ACHN (cell line): ENCODE data around the gene ENDOU.

Experiments
- DNase-seq: peaks from one replicate; pipeline ENCODE4 v3.0.0-alpha.2; 2015
- in situ Hi-C: cut with HindIII; loops from 2 replicates; pipeline ENCODE4 v1.10.0; 2017; ENCODE audit warnings: low sequenced_read_pairs, low pct_ligation_motif_present, low pct_unique_long_range_greater_than_20kb

Gene ENDOU

DNA sequence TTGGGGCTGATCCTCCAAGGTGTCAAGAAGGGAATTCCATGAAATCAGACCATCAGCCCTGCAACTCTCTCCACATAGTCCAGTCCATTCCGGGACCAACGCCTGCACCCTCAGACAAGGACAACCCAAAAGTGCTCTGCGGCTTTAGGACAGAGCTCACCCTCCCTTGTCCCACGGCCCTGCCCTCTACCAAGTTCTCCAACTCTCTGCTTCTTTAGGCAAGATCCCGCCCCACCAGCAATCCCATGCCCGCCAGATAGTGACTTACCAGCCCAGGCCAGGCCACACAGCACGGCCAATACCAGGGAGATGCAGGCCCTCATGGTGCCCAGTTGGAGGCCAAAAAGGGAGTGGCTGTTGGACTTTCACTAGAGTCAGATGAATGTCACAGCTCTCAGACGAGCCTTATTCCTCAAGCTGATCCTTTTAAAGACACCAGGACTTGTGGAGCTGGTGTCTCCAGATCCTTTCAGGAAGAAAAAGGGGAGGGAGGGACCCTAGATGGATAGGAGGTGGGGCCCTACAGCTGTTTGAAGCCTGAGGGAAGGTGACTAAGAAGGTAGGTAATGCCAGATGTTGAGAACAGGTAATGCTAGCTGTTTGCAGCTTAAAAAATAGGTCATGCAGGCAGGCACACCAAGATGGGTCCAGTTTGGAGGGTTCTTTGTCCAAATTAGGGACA is at the start of gene ENDOU:
ENDOU (minus strand) TSS at position 400 of the 682 bp plus-strand sequence; CDS start at position 323, 77 bp downstream.
- in situ Hi-C loops = no loop called here

DNA sequence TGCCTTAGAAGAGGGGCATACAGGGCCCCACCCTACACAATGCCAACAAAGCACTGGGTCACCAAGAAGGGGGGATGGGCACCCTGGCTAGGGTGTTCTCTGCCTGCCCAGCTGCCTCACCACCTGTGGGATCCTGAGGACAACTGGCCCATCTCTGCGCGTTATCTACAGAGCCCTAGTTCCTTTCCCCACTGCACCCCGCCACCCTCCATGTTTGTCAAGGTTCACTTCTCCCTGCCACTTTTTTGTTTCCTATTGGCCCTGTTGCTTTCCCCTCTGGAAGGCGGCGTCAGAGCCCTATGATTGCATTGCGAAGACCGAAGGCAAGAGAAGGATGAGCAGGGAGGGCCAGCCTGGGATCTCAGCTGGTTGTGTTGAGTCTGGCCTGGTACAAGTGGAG is 49.4 kb upstream of the ENDOU start:
- in situ Hi-C loops = loop anchor here (10.0 kb wide), 1 partner anchor 60 kb away; no protein-coding TSS in a partner anchor

More for the DNA sequence above, at the start of gene ENDOU:
- DNase-seq = no peak

DNA sequence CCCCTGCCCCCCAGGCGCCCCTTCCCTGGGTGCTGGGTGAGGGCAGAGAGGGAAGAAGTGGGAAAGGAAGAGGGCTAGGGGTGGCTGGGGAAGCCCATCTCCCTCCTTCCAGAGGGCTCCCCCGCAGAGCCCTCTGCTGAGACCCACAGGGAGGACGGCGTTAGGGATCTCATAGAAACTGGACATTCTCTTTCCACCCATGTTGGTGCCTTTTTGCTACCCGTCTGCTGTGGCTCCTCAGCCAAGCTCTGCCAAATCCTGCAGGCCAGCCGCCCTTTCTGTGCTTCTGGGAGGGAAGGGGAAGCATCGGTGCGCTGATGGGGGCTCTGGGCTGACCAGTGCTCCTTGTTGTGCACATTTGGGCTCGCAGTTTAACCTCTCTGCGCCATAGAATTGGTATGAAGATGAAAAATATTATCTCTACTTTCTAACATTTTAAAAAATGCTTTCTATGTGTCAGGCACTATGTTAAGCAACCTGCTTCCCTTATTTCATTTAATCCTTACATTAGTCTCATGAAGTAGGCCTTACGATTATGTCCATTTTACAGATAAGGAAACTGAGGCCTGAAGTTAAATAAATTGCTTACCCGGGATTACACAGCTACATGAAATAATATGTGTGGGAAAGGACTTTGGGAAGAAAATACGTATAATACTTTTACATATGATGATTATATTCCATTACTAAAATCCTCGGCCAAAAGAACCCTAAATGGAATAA is 48.7 kb upstream of the ENDOU start:
- DNase-seq = no peak
- in situ Hi-C loops = loop anchor here (10.0 kb wide), 1 partner anchor 59 kb away; no protein-coding TSS in a partner anchor

More for the DNA sequence above, 49.4 kb upstream of the ENDOU start:
- DNase-seq = no peak

DNA sequence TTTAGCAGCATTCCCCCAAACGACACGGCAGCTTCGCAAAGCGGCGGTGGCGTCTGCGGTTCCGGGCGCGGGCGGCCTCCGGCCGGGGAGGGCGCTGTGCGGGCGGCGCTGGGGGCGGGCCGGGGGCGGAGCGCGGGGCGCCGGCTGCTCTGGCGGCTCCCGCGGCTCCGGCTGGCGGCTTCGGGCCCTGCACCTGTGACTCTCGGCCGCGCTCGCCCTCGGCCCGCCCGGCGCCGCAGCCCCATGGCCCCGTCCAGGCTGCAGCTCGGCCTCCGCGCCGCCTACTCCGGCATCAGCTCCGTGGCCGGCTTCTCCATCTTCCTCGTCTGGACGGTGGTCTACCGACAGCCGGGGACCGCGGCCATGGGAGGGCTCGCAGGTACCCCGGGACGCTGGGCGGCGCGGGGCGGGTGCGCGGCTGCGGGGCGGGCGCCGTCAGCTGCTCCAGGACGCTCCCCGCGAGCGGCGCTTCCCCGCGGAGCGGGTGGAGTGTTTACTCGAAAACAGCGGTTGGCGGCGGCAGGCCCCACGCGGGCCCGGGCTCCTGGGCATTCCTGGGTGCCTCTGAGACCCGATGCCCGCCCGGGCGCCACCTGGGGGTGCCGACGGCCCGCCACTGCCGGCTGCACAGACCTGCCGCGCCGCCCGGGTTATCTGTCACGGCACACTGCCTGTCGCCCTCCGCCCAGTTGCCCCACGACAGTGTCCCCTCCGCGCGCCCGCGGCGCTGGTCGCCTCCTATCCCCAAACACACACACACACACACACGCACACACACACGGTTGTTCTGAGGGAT is 48.0 kb upstream of the ENDOU start, which contains the start of gene SLC48A1:
SLC48A1 (plus strand) TSS at position 177 of the 796 bp plus-strand sequence; CDS start at position 244, 67 bp downstream.
- in situ Hi-C loops = loop anchor here (10.0 kb wide), 1 partner anchor 58 kb away; no protein-coding TSS in a partner anchor
- peak; percentile 81 for DNase-seq

DNA sequence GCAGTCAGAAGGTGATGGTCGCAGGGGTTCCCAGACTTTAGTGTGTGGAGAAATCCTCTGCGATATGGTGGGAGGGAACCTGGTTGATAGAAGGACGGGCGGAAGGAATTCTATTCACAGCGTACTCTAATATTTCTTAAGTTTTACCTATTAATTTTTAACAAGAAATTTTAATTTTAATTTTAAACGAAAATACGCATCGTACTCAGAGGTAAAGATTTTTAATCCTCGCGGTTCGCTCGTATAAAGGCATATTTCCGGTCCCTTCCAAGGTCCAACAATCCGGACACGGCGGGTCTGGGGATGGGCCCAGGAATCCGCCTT is 47.4 kb upstream of the ENDOU start:
- DNase-seq = no peak
- in situ Hi-C loops = loop anchor here (10.0 kb wide), 1 partner anchor 58 kb away; no protein-coding TSS in a partner anchor

GRCh38 chr12:47772094-47772660 is 46.9 kb upstream of the ENDOU start:
- in situ Hi-C loops = loop anchor here (10.0 kb wide), 1 partner anchor 57 kb away; no protein-coding TSS in a partner anchor
- no peak for DNase-seq

GRCh38 chr12:47771304-47771703 is 46.0 kb upstream of the ENDOU start:
- in situ Hi-C loops = loop anchor here (10.0 kb wide), 1 partner anchor 57 kb away; no protein-coding TSS in a partner anchor
- DNase-seq = no peak

DNA sequence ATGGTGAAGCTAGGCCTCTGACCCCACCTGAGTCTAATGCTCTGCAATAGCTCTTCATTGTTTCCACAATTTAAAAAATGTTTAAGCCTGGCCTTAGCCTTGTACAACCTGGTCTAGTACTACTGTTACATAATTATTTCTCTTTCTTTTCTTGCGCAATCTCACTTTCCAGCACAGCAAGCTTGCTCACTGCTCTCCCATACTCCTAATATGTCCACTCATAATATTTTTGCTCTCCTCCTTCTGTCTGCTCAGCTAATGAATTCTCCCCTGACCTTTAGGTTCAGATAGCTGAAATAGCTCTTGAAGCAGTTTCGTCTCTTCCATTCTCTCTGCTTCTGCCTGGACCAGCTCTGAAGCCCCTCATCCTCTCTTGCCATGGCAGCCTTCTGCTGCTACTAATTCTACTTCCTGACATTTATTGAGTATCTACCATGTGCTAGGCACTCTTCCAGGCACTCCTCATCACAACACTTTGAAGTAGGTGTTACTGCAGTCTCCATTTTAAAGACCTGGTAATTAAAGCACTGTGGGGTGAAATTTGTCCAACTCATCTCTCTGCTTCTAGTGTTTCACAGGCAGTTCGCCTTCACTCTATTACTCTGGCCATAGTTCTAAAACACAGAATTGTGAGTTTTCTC is 44.9 kb upstream of the ENDOU start:
- no peak for DNase-seq
- in situ Hi-C loops = loop anchor here (10.0 kb wide), 1 partner anchor 55 kb away; no protein-coding TSS in a partner anchor

DNA sequence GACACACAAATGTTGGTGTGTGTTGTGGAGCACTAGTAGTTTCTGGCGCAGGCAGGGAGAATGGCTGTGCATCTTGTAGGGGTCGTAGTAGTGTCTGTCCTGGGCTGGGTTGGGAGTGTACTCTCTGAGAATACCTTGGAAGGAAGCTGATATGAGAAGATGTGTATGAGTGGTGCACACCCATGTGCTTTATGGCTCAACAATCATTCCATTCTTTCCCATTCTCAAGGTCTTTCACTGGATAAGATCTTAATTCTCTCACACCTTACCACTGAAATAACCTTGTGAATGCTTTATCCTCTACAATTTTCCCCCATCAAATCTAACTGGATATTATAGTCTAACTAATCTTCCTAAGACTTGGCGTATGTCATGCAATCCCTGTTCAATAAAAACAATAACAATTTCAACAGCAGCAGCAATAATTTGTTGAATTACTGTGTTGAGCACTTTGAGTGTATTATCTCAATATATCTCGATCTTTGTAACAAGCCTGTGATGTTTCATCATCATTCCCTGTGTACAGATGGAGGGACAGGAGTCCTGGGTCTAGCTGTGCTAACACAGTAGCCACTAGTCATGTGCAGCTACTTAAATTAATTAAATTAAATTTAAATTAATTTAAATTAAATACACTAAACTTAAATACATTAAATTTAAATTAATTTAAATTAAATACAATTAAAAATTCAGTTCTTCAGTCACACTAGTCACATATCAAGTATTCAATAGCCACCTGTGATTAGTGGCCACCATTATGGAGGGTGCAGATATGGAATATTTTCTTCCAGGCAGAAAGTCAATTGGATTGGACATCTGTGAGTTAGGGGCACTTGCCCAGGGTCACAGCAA is 44.2 kb upstream of the ENDOU start:
- in situ Hi-C loops = loop anchor here (10.0 kb wide), 1 partner anchor 55 kb away; no protein-coding TSS in a partner anchor
- no peak for DNase-seq

- in situ Hi-C loops = no loop called here
- DNase-seq = peak; percentile 97
Measured at GRCh38 chr12:47768323-47768811, 43.1 kb upstream of the ENDOU start.

DNA sequence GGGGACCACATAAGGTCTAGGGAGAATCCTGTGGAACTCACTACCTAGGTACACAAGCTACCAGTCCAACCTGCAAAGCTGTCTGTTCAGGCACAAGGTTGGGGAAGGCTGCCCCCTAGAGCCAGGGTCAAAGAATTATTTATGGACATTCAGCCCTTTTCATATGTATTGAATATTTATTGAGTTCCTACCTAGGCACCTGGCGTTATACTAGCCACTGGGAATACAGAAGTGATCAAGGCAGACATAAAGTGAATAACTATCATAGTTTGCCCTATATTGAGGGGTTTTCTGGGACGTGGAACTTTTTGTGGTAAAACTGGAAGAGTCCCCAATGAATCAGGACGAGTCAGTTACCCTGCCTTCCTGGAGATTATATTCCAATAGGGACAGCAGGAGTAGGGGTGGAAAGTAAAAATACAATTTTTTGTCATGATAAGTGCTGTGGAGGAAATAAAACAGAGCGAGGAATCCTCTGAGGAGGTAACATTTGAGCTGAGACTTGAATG is 42.0 kb upstream of the ENDOU start:
- peak; percentile 73 for DNase-seq
- in situ Hi-C loops = no loop called here

- in situ Hi-C loops = no loop called here
- no peak for DNase-seq
Measured at GRCh38 chr12:47766502-47767215, 41.4 kb upstream of the ENDOU start.

GRCh38 chr12:47763481-47764346 is 38.4 kb upstream of the ENDOU start:
- DNase-seq = peak; percentile 100

GRCh38 chr12:47762850-47763465 is 37.7 kb upstream of the ENDOU start:
- in situ Hi-C loops = no loop called here
- DNase-seq = peak; percentile 86

More at GRCh38 chr12:47763481-47764346, 38.4 kb upstream of the ENDOU start:
- in situ Hi-C loops = no loop called here
